Left lung (tissue), 10 donors: ENCODE data around the gene KPNB1. TPM values are rescaled to one million over a fixed set of nuclear protein-coding genes. Genes with fewer than 3 reads are reported as not detected.

Experiments used
- ATAC-seq: fragments of 200-7000 bp; cut with Tn5 transposase; one replicate; pipeline ENCODE4 v1.9.1; 2020; ENCODE audit warnings: moderate library complexity
- DNase-seq, 4 donors: peaks; one replicate each; pipeline ENCODE4 v3.0.0-alpha.2; 2013 to 2020
- H3K27ac ChIP-seq, 2 donors: fragments of 200-600 bp; sonication (generic) in 1 of 2; one replicate each; pipeline versions ENCODE4 v1.5.0 to v1.8.0; 2020 to 2021
- H3K27me3 ChIP-seq, 2 donors: fragments of 200-600 bp; sonication (generic) in 1 of 2; one replicate each; pipeline versions ENCODE4 v1.5.0 to v1.8.0; 2020 to 2021
- H3K36me3 ChIP-seq, 2 donors: fragments of 200-600 bp; sonication (generic) in 1 of 2; one replicate each; pipeline versions ENCODE4 v1.5.0 to v1.8.0; 2020 to 2021
- H3K4me1 ChIP-seq, 2 donors: fragments of 200-600 bp; one replicate each; pipeline ENCODE4 v1.8.0; 2021
- H3K4me3 ChIP-seq, 2 donors: fragments of 200-600 bp; sonication (generic) in 1 of 2; one replicate each; pipeline versions ENCODE4 v1.5.0 to v1.8.0; 2020 to 2021; ENCODE audit warnings: mild to moderate bottlenecking in 1 of 2
- H3K9me3 ChIP-seq, 2 donors: fragments of 200-600 bp; sonication (generic) in 1 of 2; one replicate each; pipeline versions ENCODE4 v1.5.0 to v1.8.0; 2020 to 2021
- CTCF ChIP-seq, 2 donors: fragments of 200-600 bp; sonication (generic) in 1 of 2; IDR thresholded peaks; one replicate each; pipeline versions ENCODE4 v1.5.0 to v1.8.0; 2021; ENCODE audit warnings: antibody characterized with exemption in 2 of 2
- intact Hi-C, 2 donors: fragments of 100-400 bp; cut with DNase I; formaldehyde crosslinking; loops; one replicate each; pipeline versions ENCODE4 v1.11.2 to v1.14.2; 2022
- polyA plus RNA-seq, 6 donors: library from polyadenylated mRNA; unstranded; fragments of 120-200 nt; gene quantifications; one replicate each; pipeline ENCODE4 v1.2.1, GENCODE V29; 2013; ENCODE audit not compliant: insufficient read length in 6 of 6
- total RNA-seq, 2 donors: library from RNA; stranded (reverse); fragmentation: NEBNext Ultra II Directional; extraction: Animal tissue kit (Norgen Biotek cat#: 25700); gene quantifications; one replicate each; pipeline ENCODE4 v1.2.1, GENCODE V29; 2021
- donor health status: DM: no; HTN: yes; CAD: no.
- donor health status: DM: no; HTN: no; CAD: no.

The KPNB1 gene
- total and polyA plus RNA-seq, 8 donors, result 195 to 305 (median 248) TPM

GRCh38 chr17:47731396-47731795 lies 81.7 kb downstream of the KPNB1 start:
- Histone ChIP-seq H3K36me3 (no peaks in the 10 kb centered on the region), H3K4me3 (no peak overlapping the region), H3K9me3 (no peaks in the 10 kb centered on the region), H3K27ac (no peak overlapping the region), H3K27me3 (peaks cover 39 to 66% of the 10 kb centered on the region in 2 donors), H3K4me1 (peaks cover 7 to 13% of the 10 kb centered on the region in 2 donors)
- DNase-seq (peak in 1 of 4 donors; percentile 13), ATAC-seq (no peak)
- intact Hi-C loops, result no loop called here
- no peak for TF ChIP-seq CTCF (IDR thresholded peaks at IDR 0.05)

GRCh38 chr17:47732399-47733046 lies 82.8 kb downstream of the KPNB1 start:
- intact Hi-C loops, result no loop called here
- no peaks in the 10 kb centered on the region for H3K36me3 ChIP-seq
- H3K9me3 ChIP-seq, result no peaks in the 10 kb centered on the region
- ATAC-seq (no peak), DNase-seq (peak in 1 of 4 donors; percentile 11)
- no peak overlapping the region for H3K27ac ChIP-seq
- H3K4me1 ChIP-seq, result peaks cover 7 to 13% of the 10 kb centered on the region in 2 donors
- TF ChIP-seq CTCF (IDR thresholded peaks at IDR 0.05), result no peak
- peaks cover 39 to 72% of the 10 kb centered on the region in 2 donors for H3K27me3 ChIP-seq
- no peak overlapping the region for H3K4me3 ChIP-seq

- H3K27ac ChIP-seq, result peak within 1 kb of the TSS in 1 of 2 donors; percentile 33
- H3K27me3 ChIP-seq, result peaks cover 39 to 72% of the 10 kb centered on the region in 2 donors
- H3K4me3 ChIP-seq, result peak within 1 kb of the TSS; percentile 9 to 39
- H3K4me1 ChIP-seq, result peaks cover 7 to 13% of the 10 kb centered on the region in 2 donors
- no peak for TF ChIP-seq CTCF (IDR thresholded peaks at IDR 0.05)
- H3K36me3 ChIP-seq, result no peaks in the 10 kb centered on the region
- peak; percentile 22 to 87 (median 60) for DNase-seq
- peak; percentile 86 for ATAC-seq
- no peaks in the 10 kb centered on the region for H3K9me3 ChIP-seq
- intact Hi-C loops, result no loop called here
These were observed 83.4 kb downstream of the KPNB1 start, which contains the start of gene TBX21 for GRCh38 chr17:47733047-47733673. Gene TBX21, plus strand, starts transcription at chr17:47733236. Its CDS starts 219 bp downstream, at chr17:47733455.

- Histone ChIP-seq H3K27ac (peak overlapping the region in 1 of 2 donors; percentile 33), H3K4me1 (peaks cover 7 to 13% of the 10 kb centered on the region in 2 donors), H3K4me3 (peak overlapping the region; percentile 9 to 39), H3K36me3 (no peaks in the 10 kb centered on the region), H3K9me3 (no peaks in the 10 kb centered on the region), H3K27me3 (peaks cover 39 to 72% of the 10 kb centered on the region in 2 donors)
- DNase-seq, result peak in 1 of 4 donors; percentile 24
- no peak for TF ChIP-seq CTCF (IDR thresholded peaks at IDR 0.05)
- intact Hi-C loops, result no loop called here
- ATAC-seq, result peak; percentile 16
These were observed 84.1 kb downstream of the KPNB1 start for GRCh38 chr17:47733674-47734410.

GRCh38 chr17:47735139-47735464 lies 85.4 kb downstream of the KPNB1 start:
- H3K4me1 ChIP-seq, result peaks cover 7 to 13% of the 10 kb centered on the region in 2 donors
- intact Hi-C loops, result no loop called here
- no peaks in the 10 kb centered on the region for H3K9me3 ChIP-seq
- ATAC-seq, result no peak
- H3K36me3 ChIP-seq, result no peaks in the 10 kb centered on the region
- H3K27me3 ChIP-seq, result peaks cover 39 to 75% of the 10 kb centered on the region in 2 donors
- TF ChIP-seq CTCF (IDR thresholded peaks at IDR 0.05), result no peak
- no peak overlapping the region for H3K27ac ChIP-seq
- peak in 1 of 4 donors; percentile 8 for DNase-seq
- H3K4me3 ChIP-seq, result peak overlapping the region in 1 of 2 donors; percentile 18
